HCEC 1CT (cell line): ENCODE measurements around the gene CENPX.

Source experiments
- DNase-seq: peaks from one replicate; pipeline ENCODE4 v3.0.0-alpha.2; 2017

Gene CENPX

GRCh38 chr17:82022310-82022980, at the start of gene CENPX:
TSS of gene CENPX (minus strand) at chr17:82022878. CDS start at chr17:82022861, 17 bp downstream.
- no peak for DNase-seq

GRCh38 chr17:82070611-82071010, 47.9 kb upstream of the CENPX start:
- DNase-seq: no peak

- peak; percentile 54 for DNase-seq
These were observed 43.1 kb upstream of the CENPX start, which contains the start of gene DUS1L for GRCh38 chr17:82065638-82066303. TSS of gene DUS1L (minus strand) at chr17:82065804. CDS start at chr17:82065059, 745 bp downstream.

- no peak for DNase-seq
These were observed 42.5 kb upstream of the CENPX start for GRCh38 chr17:82065193-82065637.

- no peak for DNase-seq
These were observed 41.9 kb upstream of the CENPX start for GRCh38 chr17:82064433-82065192.

GRCh38 chr17:82063424-82064415, 41.0 kb upstream of the CENPX start:
- no peak for DNase-seq

- DNase-seq: no peak
These were observed 40.3 kb upstream of the CENPX start for GRCh38 chr17:82062984-82063368.

- DNase-seq: no peak
These were observed 39.7 kb upstream of the CENPX start for GRCh38 chr17:82062076-82062983.

GRCh38 chr17:82061047-82061925, 38.6 kb upstream of the CENPX start:
- no peak for DNase-seq

GRCh38 chr17:82060614-82061013, 37.9 kb upstream of the CENPX start:
- DNase-seq: no peak

- no peak for DNase-seq
These were observed 37.3 kb upstream of the CENPX start for GRCh38 chr17:82060001-82060380.

GRCh38 chr17:82059272-82060000, 36.8 kb upstream of the CENPX start:
- no peak for DNase-seq

- no peak for DNase-seq
These were observed 36.2 kb upstream of the CENPX start for GRCh38 chr17:82058855-82059249.

GRCh38 chr17:82058230-82058854, 35.7 kb upstream of the CENPX start:
- DNase-seq: no peak

GRCh38 chr17:82056729-82057621, 34.3 kb upstream of the CENPX start:
- DNase-seq: no peak

GRCh38 chr17:82055965-82056728, 33.5 kb upstream of the CENPX start:
- no peak for DNase-seq
